ENCODE data around the gene INPPL1.

DNA sequence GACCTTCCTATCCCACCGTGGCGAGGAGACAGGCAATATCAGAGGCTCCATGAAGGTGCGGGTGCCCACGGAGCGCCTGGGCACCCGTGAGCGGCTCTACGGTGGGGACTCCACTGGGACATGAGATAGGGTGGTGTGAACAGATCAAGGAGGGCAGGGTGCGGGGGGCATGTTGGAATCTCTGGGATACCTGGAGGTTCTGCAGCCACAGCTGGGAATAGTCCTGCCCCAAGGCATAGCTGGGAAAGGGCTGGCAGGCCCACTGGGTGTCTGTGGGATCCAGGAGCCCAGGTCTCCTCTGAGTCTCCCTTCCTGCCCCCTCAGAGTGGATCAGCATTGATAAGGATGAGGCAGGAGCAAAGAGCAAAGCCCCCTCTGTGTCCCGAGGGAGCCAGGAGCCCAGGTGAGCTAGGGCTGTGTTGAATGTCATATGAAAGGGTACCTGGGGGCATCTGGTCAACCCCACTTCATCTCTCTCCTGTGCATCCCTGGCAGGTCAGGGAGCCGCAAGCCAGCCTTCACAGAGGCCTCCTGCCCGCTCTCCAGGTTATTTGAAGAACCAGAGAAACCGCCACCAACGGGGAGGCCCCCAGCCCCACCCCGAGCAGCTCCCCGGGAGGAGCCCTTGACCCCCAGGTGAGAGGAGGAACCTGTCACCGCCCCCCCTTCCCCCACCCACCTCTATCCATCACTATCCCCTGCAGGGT lies 10.9 kb downstream of the INPPL1 start:
- TF ChIP-seq CTCF (IDR thresholded peaks at IDR 0.05; ENCODE audit: borderline replicate concordance, extremely low read depth, low read length, poor library complexity, severe bottlenecking) (no peak), EZH2 (IDR thresholded peaks at IDR 0.05; ENCODE audit: borderline replicate concordance, low read depth, low read length, severe bottlenecking) (no peak)
